ENCODE measurements around the gene SYT8. TPM values are rescaled to one million over a fixed set of nuclear protein-coding genes. Genes with fewer than 3 reads are reported as not detected.
"Not testable (repeated sequence)": the region's sequence is repeated elsewhere in the genome, so short reads cannot be mapped to it uniquely, and the experiment has no call there.

Gene SYT8, protein sequence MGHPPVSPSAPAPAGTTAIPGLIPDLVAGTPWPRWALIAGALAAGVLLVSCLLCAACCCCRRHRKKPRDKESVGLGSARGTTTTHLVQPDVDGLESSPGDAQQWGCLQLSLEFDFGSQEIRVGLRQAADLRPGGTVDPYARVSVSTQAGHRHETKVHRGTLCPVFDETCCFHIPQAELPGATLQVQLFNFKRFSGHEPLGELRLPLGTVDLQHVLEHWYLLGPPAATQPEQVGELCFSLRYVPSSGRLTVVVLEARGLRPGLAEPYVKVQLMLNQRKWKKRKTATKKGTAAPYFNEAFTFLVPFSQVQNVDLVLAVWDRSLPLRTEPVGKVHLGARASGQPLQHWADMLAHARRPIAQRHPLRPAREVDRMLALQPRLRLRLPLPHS
- not detected in 2 replicates for total RNA-seq

DNA sequence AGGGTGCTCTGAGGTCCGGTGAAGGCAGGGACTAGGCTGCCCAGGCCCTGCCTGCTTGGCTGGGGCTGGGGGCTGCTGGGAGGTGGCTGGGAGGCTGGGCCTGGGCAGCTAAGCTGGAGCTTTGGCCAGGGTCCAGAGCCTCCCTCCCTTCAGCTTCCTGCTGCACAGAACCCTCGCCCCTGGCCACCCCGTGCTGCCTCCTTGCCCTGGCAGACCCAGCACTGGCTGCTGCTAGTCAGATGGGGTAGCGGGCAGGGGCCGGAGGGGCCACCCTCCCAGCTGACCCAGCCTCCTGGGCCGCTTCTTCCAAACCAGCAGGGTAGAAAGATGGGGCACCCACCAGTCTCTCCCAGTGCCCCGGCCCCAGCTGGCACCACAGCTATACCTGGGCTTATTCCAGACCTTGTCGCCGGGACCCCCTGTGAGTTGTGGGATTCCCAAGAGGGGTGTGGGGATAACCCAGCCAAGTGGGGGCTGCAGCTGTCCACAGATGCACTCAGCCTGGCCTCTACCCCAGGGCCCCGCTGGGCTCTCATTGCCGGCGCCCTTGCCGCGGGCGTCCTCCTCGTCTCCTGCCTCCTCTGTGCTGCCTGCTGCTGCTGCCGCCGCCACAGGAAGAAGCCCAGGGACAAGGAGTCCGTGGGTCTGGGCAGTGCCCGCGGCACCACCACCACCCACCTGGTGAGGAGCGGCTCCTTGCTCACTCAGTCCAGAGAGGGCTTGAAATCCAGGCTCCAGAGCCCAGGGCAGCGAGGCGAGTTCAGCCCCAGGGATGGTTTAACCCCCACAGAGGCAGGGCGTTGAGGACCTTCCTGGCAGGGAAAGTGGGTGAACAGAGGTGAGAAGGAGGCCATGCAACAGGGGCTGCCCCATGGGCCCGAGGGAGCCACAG is at the start of gene SYT8:
SYT8 (plus strand) TSS at position 212 of the 892 bp plus-strand sequence; CDS start at position 328, 116 bp downstream.
- intact Hi-C loops (cut with micrococcal nuclease), result loop anchor here (10.0 kb wide), 1 partner anchor 80 kb away; the partner anchor contains the start of gene IFITM10

DNA sequence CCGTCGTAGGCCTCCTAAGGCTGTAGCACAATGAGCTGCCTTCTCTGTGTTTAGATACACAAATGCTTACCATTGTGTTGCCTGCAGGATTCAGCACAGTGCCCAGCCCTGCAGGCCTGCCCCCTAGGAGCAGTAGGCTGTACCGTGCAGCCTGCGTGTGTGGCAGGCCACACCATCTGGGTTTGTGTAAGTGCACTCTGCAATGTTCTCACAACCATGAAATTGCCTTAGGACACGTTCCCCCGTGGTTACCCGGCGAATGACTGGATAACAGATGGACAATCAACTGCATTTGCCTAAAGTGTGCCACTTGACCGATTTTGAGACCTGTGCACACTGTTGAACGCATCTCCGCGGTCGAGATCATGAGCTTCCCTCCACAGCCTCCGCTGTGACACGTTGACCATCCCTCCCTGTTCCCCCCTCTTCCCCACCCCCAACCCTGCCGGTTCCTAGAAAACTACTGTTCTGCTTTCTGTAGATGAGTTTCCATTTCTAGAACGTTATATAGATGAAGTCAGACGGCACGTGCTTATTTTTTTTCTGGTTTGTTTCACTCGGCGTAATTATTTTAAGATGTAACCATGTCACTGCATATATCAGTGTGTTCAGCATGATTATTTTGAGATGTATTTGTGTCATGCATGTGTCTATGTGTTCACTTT is 48.9 kb upstream of the SYT8 start:
- intact Hi-C loops (cut with micrococcal nuclease), result no loop called here

DNA sequence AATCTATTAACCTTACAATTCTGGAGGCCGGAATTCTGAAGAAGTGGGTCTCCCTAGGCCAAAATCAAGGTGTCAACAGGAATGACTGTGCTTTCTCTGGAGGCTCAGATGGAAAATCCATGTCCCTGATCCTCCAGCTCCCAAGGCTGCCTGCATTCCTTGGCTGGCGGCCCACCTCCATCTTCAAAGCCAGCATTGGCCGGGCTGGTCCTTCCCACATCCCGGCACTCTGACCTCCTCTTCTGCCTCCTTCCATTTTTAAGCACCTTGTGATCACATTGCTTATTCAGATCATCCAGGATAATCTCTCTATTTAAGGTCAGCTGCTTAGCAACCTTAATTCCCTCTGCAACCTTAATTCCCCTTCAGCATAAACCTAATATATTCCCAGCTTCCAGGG is 48.3 kb upstream of the SYT8 start:
- intact Hi-C loops (cut with micrococcal nuclease), result no loop called here

DNA sequence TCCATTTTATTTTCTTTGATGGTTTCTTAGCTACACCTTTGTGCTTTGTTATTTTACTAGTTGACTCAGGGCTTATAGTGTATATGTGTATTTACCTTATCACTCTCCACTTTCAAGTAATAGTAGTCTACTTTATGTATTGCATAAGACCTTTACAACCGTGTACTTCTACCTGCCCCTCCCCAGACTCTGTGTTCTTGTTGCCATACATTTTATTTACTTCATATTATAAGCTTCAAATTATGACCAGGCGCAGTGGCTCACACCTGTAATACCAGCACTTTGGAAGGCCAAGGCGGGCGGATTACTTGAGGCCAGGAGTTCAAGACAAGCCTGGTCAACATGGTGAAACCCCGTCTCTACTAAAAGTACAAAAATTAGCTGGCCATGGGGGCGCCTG is 42.9 kb upstream of the SYT8 start:
- intact Hi-C loops (cut with micrococcal nuclease), result no loop called here

DNA sequence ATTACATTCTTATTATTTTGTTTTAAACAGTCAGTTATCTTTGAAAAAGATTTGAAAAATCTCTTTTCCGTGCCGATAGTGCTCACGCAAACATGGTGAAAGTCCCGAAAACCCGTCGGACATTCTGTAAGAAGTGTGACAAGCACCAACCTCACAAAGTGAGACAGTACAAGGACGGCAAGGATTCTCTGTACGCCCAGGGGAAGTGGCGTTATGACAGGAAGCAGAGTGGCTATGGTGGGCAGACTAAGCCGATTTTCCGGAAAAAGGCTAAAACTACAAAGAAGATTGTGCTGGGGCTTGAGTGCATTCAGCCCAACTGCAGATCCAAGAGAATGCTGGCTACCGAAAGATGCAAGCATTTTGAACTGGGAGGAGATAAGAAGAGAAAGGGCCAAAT is 42.3 kb upstream of the SYT8 start:
- intact Hi-C loops (cut with micrococcal nuclease), result no loop called here

DNA sequence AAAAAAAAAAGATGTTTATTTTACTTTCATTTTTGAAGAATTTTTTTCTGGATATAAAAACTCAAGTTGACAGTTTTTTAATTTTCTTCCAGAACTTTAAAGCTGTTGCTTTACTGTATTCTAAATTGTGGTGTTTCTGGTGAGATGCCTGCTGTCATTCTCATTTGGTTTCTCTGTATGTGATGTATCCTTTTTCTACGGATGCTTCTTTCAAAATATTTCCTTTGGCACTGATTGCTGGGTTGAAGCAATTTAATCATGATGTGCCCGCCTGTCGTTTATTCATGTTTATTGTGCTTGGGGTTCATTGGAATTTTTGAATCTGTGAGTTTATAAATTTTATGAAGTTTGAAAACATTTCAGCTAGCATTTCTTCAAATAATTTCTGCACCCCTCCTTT is 41.7 kb upstream of the SYT8 start:
- intact Hi-C loops (cut with micrococcal nuclease), result no loop called here

DNA sequence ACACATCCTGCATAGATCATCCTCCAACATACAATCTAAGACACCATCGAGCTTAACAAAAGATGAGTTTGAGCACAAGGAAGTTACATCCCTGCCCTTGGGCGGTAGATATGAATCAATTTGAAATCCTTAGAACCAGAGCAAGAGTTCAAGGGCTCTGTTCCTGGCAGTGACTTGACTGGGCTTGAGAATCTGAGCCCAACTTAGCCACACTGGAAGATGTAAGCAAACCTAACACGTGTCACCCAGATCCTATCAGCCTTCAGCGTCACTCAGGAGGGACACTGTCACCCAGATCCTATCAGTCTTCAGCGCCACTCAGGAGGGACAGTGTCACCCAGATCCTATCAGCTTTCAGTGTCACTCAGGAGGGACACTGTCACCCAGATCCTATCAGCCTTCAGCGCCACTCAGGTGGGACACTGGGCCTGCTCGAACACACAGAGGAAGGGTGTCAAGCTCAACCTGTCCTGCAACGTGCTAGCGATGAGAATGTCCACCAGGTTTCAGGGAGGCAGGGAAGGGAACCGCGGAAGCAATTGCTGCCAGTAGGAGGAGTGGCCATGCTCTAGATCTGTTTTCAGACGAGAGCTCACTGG is 38.3 kb upstream of the SYT8 start:
- intact Hi-C loops (cut with micrococcal nuclease), result no loop called here

DNA sequence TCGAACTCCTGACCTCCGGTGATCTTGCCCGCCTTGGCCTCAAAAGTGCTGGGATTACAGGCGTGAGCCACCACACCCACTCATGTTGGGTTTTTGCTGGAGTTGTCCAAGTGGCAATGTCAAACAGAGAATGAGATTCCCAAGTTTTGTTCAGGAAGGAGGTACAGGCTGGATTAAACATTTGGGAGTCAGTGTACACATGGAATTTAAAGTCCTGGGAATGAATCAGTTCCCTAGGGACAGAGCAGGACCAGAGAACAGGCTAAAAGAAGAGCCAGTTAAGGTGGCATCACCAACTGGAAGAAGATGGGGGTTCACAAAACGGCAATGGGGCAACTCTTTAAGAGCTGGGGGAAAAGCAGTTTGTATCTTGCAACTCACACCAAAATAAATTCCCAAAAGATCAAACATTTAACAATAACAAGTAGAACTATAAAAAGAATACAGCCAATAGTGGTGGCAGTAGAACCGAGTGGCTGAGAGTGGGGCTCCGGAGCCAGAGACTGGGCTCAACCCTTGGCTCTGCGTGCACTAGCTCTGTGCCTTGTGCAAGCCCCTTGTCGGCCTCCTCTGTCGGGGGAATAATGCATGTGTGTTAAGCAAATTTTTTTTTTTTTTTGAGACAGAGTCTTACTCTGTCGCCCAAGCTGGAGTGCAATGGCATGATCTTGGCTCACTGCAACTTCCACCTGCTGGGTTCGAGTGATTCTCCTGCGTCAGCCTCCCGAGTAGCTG is 37.2 kb upstream of the SYT8 start:
- intact Hi-C loops (cut with micrococcal nuclease), result no loop called here

DNA sequence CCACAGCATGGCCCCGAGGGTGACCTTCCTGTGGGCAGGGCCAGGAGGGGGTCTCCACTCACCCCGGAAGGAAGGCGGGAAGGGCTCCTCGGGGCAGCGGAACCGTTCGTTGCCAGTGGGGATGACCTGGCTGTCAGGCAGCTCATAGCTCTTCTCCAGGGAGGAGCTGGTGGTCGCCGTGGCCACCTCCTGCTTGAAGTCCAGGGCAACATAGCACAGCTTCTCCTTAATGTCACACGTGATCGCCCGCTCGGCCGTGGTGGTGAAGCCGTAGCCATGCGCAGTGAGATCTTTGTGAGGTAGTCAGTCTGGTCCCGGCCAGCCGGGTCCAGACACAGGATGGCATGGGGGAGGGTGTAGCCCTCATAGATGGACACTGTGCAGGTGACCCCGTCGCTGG is 31.5 kb upstream of the SYT8 start:
- intact Hi-C loops (cut with micrococcal nuclease), result no loop called here

DNA sequence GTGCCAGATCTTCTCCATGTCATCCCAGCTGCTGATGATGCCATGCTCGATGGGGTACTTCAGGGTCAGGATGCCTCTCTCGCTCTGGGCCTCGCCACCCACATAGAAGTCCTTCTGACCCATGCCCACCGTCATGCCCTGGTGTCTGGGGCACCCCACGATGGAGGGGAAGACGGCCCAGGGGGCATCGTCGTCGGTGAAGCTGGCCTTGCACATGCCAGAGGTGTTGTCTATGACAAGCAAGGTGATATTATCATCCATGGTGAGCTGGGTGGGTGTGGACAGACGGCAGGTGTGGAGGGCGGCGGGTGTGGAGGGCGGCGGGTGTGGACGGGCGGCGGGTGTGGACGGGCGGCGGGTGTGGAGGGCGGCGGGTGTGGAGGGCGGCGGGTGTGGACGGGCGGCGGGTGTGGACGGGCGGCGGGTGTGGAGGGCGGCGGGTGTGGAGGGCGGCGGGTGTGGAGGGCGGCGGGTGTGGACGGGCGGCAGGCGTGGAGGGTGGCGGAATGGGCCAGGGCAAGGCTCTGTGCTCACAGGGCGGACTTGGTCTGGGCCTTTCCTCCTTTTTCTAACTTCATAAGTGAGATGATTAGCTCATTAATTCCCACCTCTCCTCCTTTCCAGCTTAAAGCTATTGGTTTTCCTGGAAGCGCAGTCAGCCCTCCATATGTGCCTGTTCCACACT is 30.8 kb upstream of the SYT8 start:
- intact Hi-C loops (cut with micrococcal nuclease), result not testable (repeated sequence)

DNA sequence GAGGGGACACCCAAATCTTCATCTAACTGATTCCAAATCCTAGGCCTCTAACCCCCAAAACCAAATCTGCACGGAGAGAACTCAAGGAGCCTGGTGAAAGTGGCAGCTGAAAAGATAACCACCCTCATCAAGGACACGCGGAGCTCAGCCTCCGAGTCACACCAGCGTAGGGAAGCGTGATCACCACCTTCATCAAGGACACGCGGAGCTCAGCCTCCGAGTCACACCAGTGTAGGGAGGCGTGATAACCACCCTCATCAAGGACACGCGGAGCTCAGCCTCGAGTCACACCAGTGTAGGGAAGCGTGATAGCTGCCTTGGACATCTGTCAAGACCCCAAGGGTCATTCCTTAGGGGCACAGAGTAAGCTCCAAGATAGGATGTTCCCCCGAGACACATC is 29.3 kb upstream of the SYT8 start:
- intact Hi-C loops (cut with micrococcal nuclease), result no loop called here

DNA sequence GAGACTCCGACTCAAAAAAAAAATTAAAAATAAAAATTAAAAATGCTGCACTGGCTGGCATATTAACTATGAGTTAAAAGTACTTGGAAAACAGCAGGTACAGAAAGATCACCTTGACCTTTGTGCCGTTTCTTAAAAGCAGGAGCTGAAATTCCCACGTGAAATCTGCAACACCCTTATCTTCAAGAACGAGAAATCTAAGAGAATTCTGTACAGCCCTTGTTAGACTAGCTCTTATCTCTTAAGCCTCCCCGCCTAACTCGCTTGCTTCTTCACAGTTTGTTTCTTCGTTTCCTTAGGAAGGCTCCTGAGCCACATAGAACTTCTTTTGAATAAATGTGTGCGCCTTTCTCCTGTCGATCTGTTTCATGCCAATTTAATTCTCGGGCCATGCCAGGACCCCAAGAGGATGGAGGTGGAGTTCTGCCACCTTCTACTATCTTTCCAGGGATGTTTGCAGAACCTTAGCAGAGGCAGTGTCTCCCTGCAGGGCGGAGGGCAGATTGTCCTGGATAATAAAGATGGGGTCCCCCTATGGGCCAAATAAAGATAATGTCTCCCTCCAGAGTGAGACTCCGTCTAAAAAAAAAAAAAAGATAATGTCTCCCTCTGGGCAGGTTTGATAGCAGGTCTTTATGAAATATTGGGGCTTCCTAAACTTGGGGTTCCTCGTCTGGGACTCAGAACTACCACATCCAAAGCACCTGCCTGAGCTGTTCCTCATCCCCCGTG is 27.4 kb upstream of the SYT8 start:
- intact Hi-C loops (cut with micrococcal nuclease), result no loop called here

DNA sequence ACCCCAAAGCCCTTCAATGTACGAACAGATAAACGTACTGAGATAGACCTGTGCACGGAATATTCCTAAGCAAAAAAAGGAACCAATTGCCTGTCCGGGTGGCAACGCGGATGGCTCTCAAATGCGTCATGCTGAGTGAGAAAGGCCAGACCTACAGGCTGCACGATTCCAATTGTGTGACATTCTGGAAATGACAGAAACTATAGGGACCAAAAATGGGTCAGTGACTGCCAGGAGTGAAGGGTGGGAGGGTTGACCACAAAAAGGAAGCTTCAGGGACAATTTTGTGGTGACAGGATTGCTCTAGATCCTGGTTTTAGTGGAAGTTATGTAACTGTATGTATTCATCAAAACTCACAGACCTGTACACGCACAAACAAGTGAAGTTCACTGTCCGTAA is 24.0 kb upstream of the SYT8 start:
- intact Hi-C loops (cut with micrococcal nuclease), result no loop called here

DNA sequence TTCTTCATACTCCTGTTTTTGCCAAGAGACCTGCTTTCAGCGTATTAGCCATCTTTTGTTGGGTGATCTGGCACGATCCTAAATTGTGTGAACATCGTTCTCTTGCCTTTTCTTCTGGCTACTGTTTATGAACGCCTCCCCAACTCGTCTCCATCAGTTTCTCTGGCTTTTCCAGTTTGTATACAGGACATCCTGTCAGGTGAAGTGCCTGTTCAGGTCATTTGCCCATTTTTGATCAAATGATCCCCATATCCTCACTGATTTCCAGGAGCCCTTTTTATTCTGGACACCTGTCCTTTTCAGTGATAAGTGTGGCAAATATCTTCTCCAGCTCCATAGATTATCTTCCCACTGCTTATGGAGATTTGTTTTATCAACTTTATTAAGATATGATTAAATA is 22.5 kb upstream of the SYT8 start:
- intact Hi-C loops (cut with micrococcal nuclease), result no loop called here

DNA sequence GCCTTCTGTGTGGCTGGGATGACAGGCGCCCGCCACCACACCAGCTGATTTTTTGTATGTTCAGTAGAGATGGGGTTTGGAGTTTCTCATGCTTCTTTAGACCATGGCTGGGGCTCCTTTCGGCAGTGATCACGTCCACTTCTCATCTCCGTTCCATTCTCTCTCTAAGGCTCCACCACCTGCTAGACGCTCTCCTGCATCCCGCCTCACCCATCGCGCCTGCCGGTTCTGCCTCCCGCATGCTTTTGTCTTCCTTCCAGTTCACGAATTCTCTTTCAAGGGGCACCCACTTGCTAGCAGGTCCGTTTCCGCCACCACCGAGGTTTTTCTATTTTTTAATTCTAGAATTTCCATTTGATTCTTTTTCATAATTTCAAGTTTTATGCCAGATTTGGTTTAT is 22.0 kb upstream of the SYT8 start:
- intact Hi-C loops (cut with micrococcal nuclease), result no loop called here

DNA sequence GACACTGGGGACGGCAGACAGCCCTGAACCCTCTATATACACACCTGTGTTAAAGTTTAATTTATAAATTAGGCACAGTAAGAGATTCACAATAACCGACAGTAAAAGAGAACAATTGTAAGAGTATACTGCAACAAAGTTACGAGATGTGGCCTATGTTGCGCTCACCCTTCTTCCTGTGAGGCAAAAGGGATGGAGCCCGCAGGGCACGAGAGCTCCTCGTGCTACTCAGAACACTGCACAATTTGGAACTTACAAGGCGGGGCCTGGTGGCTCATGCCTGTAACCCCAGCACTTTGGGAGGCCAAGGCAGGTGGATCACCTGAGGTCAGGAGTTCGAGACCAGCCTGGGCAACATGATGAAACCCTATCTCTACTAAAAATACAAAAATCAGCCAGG is 21.4 kb upstream of the SYT8 start:
- intact Hi-C loops (cut with micrococcal nuclease), result not testable (repeated sequence)

DNA sequence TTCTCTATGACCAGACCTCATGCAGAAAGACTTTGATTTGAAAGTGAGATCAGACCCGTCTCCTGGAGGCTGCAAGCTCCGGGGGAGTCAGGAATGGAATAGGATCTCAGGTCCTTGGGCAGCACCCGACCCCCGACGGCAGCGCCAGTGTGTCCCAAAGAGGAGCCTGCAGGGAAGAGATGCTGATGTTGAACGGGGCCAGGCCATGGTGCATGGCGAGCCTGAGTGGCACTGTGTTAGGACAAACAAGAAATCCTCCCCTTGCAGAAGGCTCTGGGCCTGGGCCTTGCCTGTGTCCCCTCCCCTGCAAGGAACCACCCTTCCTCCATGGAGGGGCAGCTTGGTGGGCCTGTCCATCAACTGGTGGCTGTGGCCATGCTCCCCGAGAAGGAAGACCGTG is 20.1 kb upstream of the SYT8 start:
- intact Hi-C loops (cut with micrococcal nuclease), result no loop called here

DNA sequence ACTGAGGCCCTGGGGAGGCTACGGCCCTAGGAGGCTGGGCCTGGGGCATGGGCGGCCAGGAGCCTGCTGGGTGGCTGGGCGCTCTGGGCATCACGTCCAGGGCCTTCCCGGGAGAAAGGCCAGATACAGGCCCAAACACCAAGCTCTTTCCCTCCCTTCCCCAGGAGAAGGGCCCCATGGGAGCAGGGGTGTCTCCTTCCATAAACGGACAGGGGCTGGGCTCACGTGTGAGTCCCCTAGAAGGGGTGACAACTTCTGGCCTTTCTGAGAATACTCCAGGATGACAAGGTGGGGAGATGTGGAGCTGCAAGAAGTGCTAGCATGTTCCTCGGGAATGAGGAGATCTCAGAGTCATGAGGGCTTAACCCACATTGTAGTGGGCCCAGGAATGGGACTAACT is 19.5 kb upstream of the SYT8 start:
- intact Hi-C loops (cut with micrococcal nuclease), result no loop called here

DNA sequence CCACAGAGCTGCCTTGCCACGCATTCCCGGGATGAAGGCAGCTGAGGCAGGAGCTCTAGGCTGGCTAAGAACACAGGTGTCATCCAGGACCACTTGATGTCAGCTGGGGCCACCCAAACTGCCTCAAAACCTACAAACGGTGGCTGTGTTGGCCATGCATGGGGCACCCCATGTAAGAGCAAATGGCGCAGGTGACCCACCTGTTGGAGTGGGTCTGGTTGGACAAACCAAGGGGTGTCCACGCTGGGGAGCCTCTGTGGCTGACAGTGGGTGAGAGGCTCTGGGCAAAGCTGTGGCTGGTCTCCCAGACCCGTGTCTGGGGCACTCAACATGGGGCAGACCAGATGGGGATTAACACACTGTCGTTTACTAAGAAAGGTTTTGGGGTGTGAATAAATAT is 19.0 kb upstream of the SYT8 start:
- intact Hi-C loops (cut with micrococcal nuclease), result no loop called here

DNA sequence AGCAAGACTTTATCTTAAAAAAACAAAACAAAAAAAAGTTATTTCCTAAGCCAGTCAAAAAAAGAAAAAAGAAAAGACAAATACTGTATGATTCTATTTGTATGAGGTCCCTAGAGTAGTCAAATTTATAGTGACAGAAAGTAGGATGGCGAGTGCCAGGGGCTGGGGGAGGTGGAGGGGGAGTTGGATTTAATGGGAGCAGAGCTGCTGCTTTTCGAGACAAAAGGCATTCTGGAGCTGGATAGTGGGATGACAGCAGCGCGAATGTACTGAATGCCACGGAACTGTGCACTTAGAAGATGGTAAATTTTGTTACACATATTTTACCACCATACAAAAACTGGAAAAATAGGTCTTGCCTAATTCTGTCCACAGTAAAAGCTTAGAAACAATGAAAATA is 17.8 kb upstream of the SYT8 start:
- intact Hi-C loops (cut with micrococcal nuclease), result no loop called here

Measured in T-helper 2 cell treated with Interferon-gamma antibody and Interleukin-4, amounts not matched to agents 100 ng/mL and 5 ng/mL, for 36 hours (primary cell).